Keratinocyte (primary cell): ENCODE measurements around the gene HSP90AA1. TPM values are rescaled to one million over a fixed set of nuclear protein-coding genes. Genes with fewer than 3 reads are reported as not detected.
A peak's percentile ranks its signal among the peaks of the same experiment; 100 is the strongest.

Experiments
- DNase-seq: peaks from one replicate; pipeline ENCODE4 v3.0.0-alpha.2; 2011; ENCODE audit warnings: low read depth, missing footprints, low spot score
- FAIRE-seq: peaks from 2 replicates; lab custom pipeline; 2011; peaks lifted over from hg19 to GRCh38; lab: Jason Lieb, UNC
- H2AFZ ChIP-seq: 2 replicates; pipeline ENCODE4 v1.6.0; 2012; ENCODE audit warnings: low read length, control low read depth, inconsistent platforms; ENCODE audit not compliant: control insufficient read depth
- H3K27ac ChIP-seq: 2 replicates; pipeline ENCODE4 v1.5.1; 2011; ENCODE audit warnings: low read length; ENCODE audit not compliant: control insufficient read depth, insufficient read depth
- H3K27me3 ChIP-seq: 3 replicates; pipeline ENCODE4 v1.6.0; 2011; ENCODE audit warnings: low read length; ENCODE audit not compliant: control insufficient read depth, insufficient read depth; ENCODE audit errors: extremely low read depth
- H3K36me3 ChIP-seq, 2 experiments: 2 replicates in 1 of 2; 3 replicates in 1 of 2; pipeline ENCODE4 v1.5.1; 2011; ENCODE audit warnings: low read length in 2 of 2, mild to moderate bottlenecking in 1 of 2; ENCODE audit not compliant: control insufficient read depth in 2 of 2, insufficient read depth in 2 of 2; ENCODE audit errors: extremely low read depth in 1 of 2
- H3K4me1 ChIP-seq: 3 replicates; pipeline ENCODE4 v1.5.1; 2011; ENCODE audit warnings: low read length; ENCODE audit not compliant: control insufficient read depth, insufficient read depth; ENCODE audit errors: extremely low read depth
- H3K4me2 ChIP-seq: 3 replicates; pipeline ENCODE4 v1.6.0; 2011; ENCODE audit warnings: low read depth, low read length; ENCODE audit not compliant: control insufficient read depth, insufficient read depth; ENCODE audit errors: extremely low read depth
- H3K4me3 ChIP-seq, 3 experiments: fragments of 200-600 bp in 1 of 3; sonication (generic) in 1 of 3; 2 replicates in 2 of 3; 3 replicates in 1 of 3; pipeline ENCODE4 v1.5.1; 2011 to 2016; ENCODE audit warnings: low read length in 3 of 3, mild to moderate bottlenecking in 3 of 3, control low read depth in 2 of 3, inconsistent platforms in 1 of 3, low read depth in 1 of 3, mixed read lengths in 1 of 3, mixed run types in 1 of 3, moderate library complexity in 1 of 3; ENCODE audit not compliant: control insufficient read depth in 2 of 3, insufficient read depth in 2 of 3; ENCODE audit errors: extremely low read depth in 1 of 3
- H3K79me2 ChIP-seq: 2 replicates; pipeline ENCODE4 v1.6.0; 2012; ENCODE audit warnings: low read length; ENCODE audit not compliant: control insufficient read depth, insufficient read depth
- H3K9ac ChIP-seq: 3 replicates; pipeline ENCODE4 v1.6.0; 2011; ENCODE audit warnings: low read length; ENCODE audit not compliant: control insufficient read depth, insufficient read depth; ENCODE audit errors: extremely low read depth
- H3K9me1 ChIP-seq: 3 replicates; pipeline ENCODE4 v1.6.0; 2011; ENCODE audit warnings: low read length; ENCODE audit not compliant: control insufficient read depth, insufficient read depth; ENCODE audit errors: extremely low read depth
- H3K9me3 ChIP-seq: 2 replicates; pipeline ENCODE4 v1.5.1; 2012; ENCODE audit warnings: low read depth, low read length; ENCODE audit not compliant: control insufficient read depth
- H4K20me1 ChIP-seq: 3 replicates; pipeline ENCODE4 v1.6.0; 2011; ENCODE audit warnings: low read length; ENCODE audit not compliant: control insufficient read depth, insufficient read depth; ENCODE audit errors: extremely low read depth
- EZH2 ChIP-seq: IDR thresholded peaks from one replicate; pipeline ENCODE4 v1.6.1; 2012; ENCODE audit warnings: inconsistent platforms, mild to moderate bottlenecking, low read length, moderate library complexity
- dilution Hi-C: fragments of 300-500 bp; cut with MboI; formaldehyde crosslinking; loops from one replicate; pipeline ENCODE4 v1.7.0; 2020; ENCODE audit warnings: low sequenced_read_pairs; ENCODE audit not compliant: extremely low pct_ligation_motif_present
- polyA plus RNA-seq, 5 experiments: library from polyadenylated mRNA; depleted of rRNA in 3 of 5; stranded (reverse) in 3 of 5; stranded (forward) in 1 of 5; unstranded in 1 of 5; fragments of >200 nt; gene quantifications; 1 replicate in 1 of 5; 2 replicates in 3 of 5; 3 replicates in 1 of 5; pipeline versions ENCODE4 v1.2.1 to v1.2.3, GENCODE V29; 2011 to 2012; ENCODE audit warnings: missing spikeins in 2 of 5, low read depth in 1 of 5, low replicate concordance in 1 of 5
- TF ChIP-seq, protein P1 (sequence below), 3 experiments: IDR thresholded peaks in 1 of 3; conservative IDR thresholded peaks in 1 of 3; optimal IDR thresholded peaks in 1 of 3; 2 replicates in 2 of 3; 3 replicates in 1 of 3; pipeline versions ENCODE3 to v1.5.1; 2011; ENCODE audit warnings: low read length in 3 of 3, mild to moderate bottlenecking in 3 of 3, moderate library complexity in 2 of 3, control low read depth in 1 of 3, inconsistent platforms in 1 of 3; ENCODE audit not compliant: insufficient read depth in 2 of 3; ENCODE audit errors: extremely low read depth in 1 of 3

The HSP90AA1 gene
- polyA plus RNA-seq, 1 donor (not counting 4 experiments of a cell fraction or from before 2014, with no cell fraction given) = 898 TPM

GRCh38 chr14:102096569-102097188, 9.8 kb upstream of the HSP90AA1 start:
- H3K27ac ChIP-seq = no peak overlapping the region
- no peaks in the 10 kb centered on the region for H3K79me2 ChIP-seq
- dilution Hi-C loops = no loop called here
- no peaks in the 10 kb centered on the region for H3K9me3 ChIP-seq
- DNase-seq (no peak), FAIRE-seq (peak; percentile 92)
- no peak overlapping the region for H3K9ac ChIP-seq
- H3K4me2 ChIP-seq = peak overlapping the region; percentile 55
- H3K9me1 ChIP-seq = no peaks in the 10 kb centered on the region
- H3K4me3 ChIP-seq = no peak overlapping the region
- no peak overlapping the region for H2AFZ ChIP-seq
- H3K4me1 ChIP-seq = peaks cover 14% of the 10 kb centered on the region
- TF ChIP-seq EZH2 = no peak
- TF ChIP-seq, protein P1, sequence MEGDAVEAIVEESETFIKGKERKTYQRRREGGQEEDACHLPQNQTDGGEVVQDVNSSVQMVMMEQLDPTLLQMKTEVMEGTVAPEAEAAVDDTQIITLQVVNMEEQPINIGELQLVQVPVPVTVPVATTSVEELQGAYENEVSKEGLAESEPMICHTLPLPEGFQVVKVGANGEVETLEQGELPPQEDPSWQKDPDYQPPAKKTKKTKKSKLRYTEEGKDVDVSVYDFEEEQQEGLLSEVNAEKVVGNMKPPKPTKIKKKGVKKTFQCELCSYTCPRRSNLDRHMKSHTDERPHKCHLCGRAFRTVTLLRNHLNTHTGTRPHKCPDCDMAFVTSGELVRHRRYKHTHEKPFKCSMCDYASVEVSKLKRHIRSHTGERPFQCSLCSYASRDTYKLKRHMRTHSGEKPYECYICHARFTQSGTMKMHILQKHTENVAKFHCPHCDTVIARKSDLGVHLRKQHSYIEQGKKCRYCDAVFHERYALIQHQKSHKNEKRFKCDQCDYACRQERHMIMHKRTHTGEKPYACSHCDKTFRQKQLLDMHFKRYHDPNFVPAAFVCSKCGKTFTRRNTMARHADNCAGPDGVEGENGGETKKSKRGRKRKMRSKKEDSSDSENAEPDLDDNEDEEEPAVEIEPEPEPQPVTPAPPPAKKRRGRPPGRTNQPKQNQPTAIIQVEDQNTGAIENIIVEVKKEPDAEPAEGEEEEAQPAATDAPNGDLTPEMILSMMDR (optimal IDR thresholded peaks at IDR 0.05 in 1 of 3, IDR thresholded peaks at IDR 0.05 in 1 of 3, conservative IDR thresholded peaks at IDR 0.05 in 1 of 3; ENCODE audit: extremely low read depth in 1 of 3, insufficient read depth in 2 of 3, low read length in 3 of 3) = peak; percentile 72 to 84 (median 83)
- H4K20me1 ChIP-seq = no peaks in the 10 kb centered on the region
- H3K27me3 ChIP-seq = no peaks in the 10 kb centered on the region
- peaks cover 0 to 2% of the 10 kb centered on the region in 2 experiments for H3K36me3 ChIP-seq

GRCh38 chr14:102095871-102096568, 9.2 kb upstream of the HSP90AA1 start:
- no peak overlapping the region for H3K4me3 ChIP-seq
- peaks cover 0 to 2% of the 10 kb centered on the region in 2 experiments for H3K36me3 ChIP-seq
- H3K27ac ChIP-seq = no peak overlapping the region
- H4K20me1 ChIP-seq = no peaks in the 10 kb centered on the region
- dilution Hi-C loops = no loop called here
- no peak for TF ChIP-seq EZH2
- no peak for FAIRE-seq
- DNase-seq = no peak
- H3K9me3 ChIP-seq = no peaks in the 10 kb centered on the region
- H2AFZ ChIP-seq = no peak overlapping the region
- no peaks in the 10 kb centered on the region for H3K27me3 ChIP-seq
- H3K9ac ChIP-seq = no peak overlapping the region
- no peaks in the 10 kb centered on the region for H3K79me2 ChIP-seq
- H3K4me1 ChIP-seq = peaks cover 14% of the 10 kb centered on the region
- peak overlapping the region; percentile 55 for H3K4me2 ChIP-seq
- no peaks in the 10 kb centered on the region for H3K9me1 ChIP-seq
